Fibroblast of lung (primary cell): ENCODE data around the gene NDUFAB1. TPM values are rescaled to one million over a fixed set of nuclear protein-coding genes. Genes with fewer than 3 reads are reported as not detected.
A peak's percentile ranks its signal among the peaks of the same experiment; 100 is the strongest.

ENCODE experiments used
- DNase-seq, 2 donors: peaks; one replicate each; pipeline versions ENCODE4 v3.0.0 to v3.0.0-alpha.2; 2010; ENCODE audit warnings: low read depth in 2 of 2
- H2AFZ ChIP-seq: 2 replicates; pipeline ENCODE4 v1.5.1; 2012; ENCODE audit warnings: low read length, control low read depth, inconsistent platforms
- H3K27ac ChIP-seq: 2 replicates; pipeline ENCODE4 v1.5.1; 2011; ENCODE audit warnings: low read length, control low read depth; ENCODE audit not compliant: insufficient read depth
- H3K27me3 ChIP-seq: 2 replicates; pipeline ENCODE4 v1.5.1; 2011; ENCODE audit warnings: mild to moderate bottlenecking, low read length; ENCODE audit not compliant: control insufficient read depth, insufficient read depth
- H3K36me3 ChIP-seq: 2 replicates; pipeline ENCODE4 v1.5.1; 2011; ENCODE audit warnings: low read length; ENCODE audit not compliant: control insufficient read depth, insufficient read depth
- H3K4me1 ChIP-seq: 2 replicates; pipeline ENCODE4 v1.5.1; 2011; ENCODE audit warnings: low read length; ENCODE audit not compliant: control insufficient read depth, insufficient read depth; ENCODE audit errors: extremely low read depth
- H3K4me2 ChIP-seq: 2 replicates; pipeline ENCODE4 v1.5.1; 2011; ENCODE audit warnings: low read length, control low read depth; ENCODE audit not compliant: insufficient read depth; ENCODE audit errors: extremely low read depth
- H3K4me3 ChIP-seq, 4 experiments: fragments of 200-600 bp in 1 of 4; sonication (generic) in 1 of 4; replicated peaks in 1 of 4; 2 replicates each; pipeline ENCODE4 v1.5.1; 2011 to 2016; ENCODE audit warnings: low read length in 4 of 4, low read depth in 3 of 4, mild to moderate bottlenecking in 3 of 4, control low read depth in 2 of 4, inconsistent platforms in 1 of 4, mixed read lengths in 1 of 4; ENCODE audit not compliant: insufficient read depth in 1 of 4; ENCODE audit errors: control extremely low read depth in 1 of 4
- H3K79me2 ChIP-seq: 2 replicates; pipeline ENCODE4 v1.5.1; 2012; ENCODE audit warnings: mild to moderate bottlenecking, low read length, inconsistent platforms; ENCODE audit not compliant: control insufficient read depth, insufficient read depth
- H3K9ac ChIP-seq: 2 replicates; pipeline ENCODE4 v1.5.1; 2011; ENCODE audit warnings: mild to moderate bottlenecking, low read length, control low read depth; ENCODE audit not compliant: insufficient read depth
- H3K9me3 ChIP-seq: 2 replicates; pipeline ENCODE4 v1.5.1; 2012; ENCODE audit warnings: low read depth, low read length; ENCODE audit not compliant: control insufficient read depth, insufficient read depth
- H4K20me1 ChIP-seq: 2 replicates; pipeline ENCODE4 v1.5.1; 2011; ENCODE audit warnings: low read length; ENCODE audit not compliant: control insufficient read depth, insufficient read depth; ENCODE audit errors: extremely low read depth
- CTCF ChIP-seq, 2 donors: IDR thresholded peaks in 1 of 2; conservative IDR thresholded peaks in 1 of 2; 1 replicate in 1 of 2; 2 replicates in 1 of 2; pipeline ENCODE4 v1.5.1; 2011 to 2012; ENCODE audit warnings: low read length in 2 of 2, control low read depth in 1 of 2, inconsistent platforms in 1 of 2, low read depth in 1 of 2, mild to moderate bottlenecking in 1 of 2
- EZH2 ChIP-seq: IDR thresholded peaks from 2 replicates; pipeline ENCODE4 v1.5.1; 2012; ENCODE audit warnings: low read length, control low read depth, mild to moderate bottlenecking; ENCODE audit errors: missing control alignments
- polyA plus RNA-seq, 2 donors: library from polyadenylated mRNA; depleted of rRNA in 1 of 2; stranded (reverse) in 1 of 2; unstranded in 1 of 2; fragments of >200 nt; gene quantifications; 2 replicates each; pipeline ENCODE4 v1.2.1, GENCODE V29; 2011 to 2012; ENCODE audit warnings: missing spikeins in 1 of 2
- total RNA-seq: library from RNA; depleted of rRNA; stranded (reverse); fragments of >200 nt; gene quantifications from 2 replicates; pipeline ENCODE4 v1.2.1, GENCODE V29; 2014

The NDUFAB1 gene
- total and polyA plus RNA-seq, 2 donors (not counting 1 experiment from before 2014, with no cell fraction given), result 98.4 to 105 TPM

GRCh38 chr16:23580391-23580790 is 15.7 kb downstream of the NDUFAB1 start:
- H3K27me3 ChIP-seq, result no peaks in the 10 kb centered on the region
- H3K4me1 ChIP-seq, result no peaks in the 10 kb centered on the region
- DNase-seq, result no peak
- H3K36me3 ChIP-seq, result peaks cover 6% of the 10 kb centered on the region
- no peak overlapping the region for H3K9ac ChIP-seq
- H3K4me2 ChIP-seq, result no peak overlapping the region
- no peaks in the 10 kb centered on the region for H4K20me1 ChIP-seq
- H3K79me2 ChIP-seq, result no peaks in the 10 kb centered on the region
- H3K27ac ChIP-seq, result no peak overlapping the region
- H3K9me3 ChIP-seq, result no peaks in the 10 kb centered on the region
- TF ChIP-seq EZH2 (no peak), CTCF (conservative IDR thresholded peaks at IDR 0.05 in 1 of 2, IDR thresholded peaks at IDR 0.05 in 1 of 2; ENCODE audit: low read depth in 1 of 2, low read length in 2 of 2) (no peak)
- H3K4me3 ChIP-seq, result no peak overlapping the region
- no peak overlapping the region for H2AFZ ChIP-seq

- no peak for DNase-seq
- no peak for TF ChIP-seq CTCF (conservative IDR thresholded peaks at IDR 0.05 in 1 of 2, IDR thresholded peaks at IDR 0.05 in 1 of 2; ENCODE audit: low read depth in 1 of 2, low read length in 2 of 2)
- no peak for TF ChIP-seq EZH2
Measured at GRCh38 chr16:23579371-23579770, 16.7 kb downstream of the NDUFAB1 start.

GRCh38 chr16:23578101-23578830 is 17.9 kb downstream of the NDUFAB1 start:
- Histone ChIP-seq H3K4me2 (no peak overlapping the region), H2AFZ (no peak overlapping the region), H3K9ac (no peak overlapping the region), H3K36me3 (peaks cover 2% of the 10 kb centered on the region), H3K27me3 (no peaks in the 10 kb centered on the region), H3K27ac (no peak overlapping the region), H4K20me1 (no peaks in the 10 kb centered on the region), H3K4me3 (no peak overlapping the region), H3K4me1 (no peaks in the 10 kb centered on the region), H3K9me3 (no peaks in the 10 kb centered on the region), H3K79me2 (no peaks in the 10 kb centered on the region)
- no peak for TF ChIP-seq EZH2
- DNase-seq, result peak in 1 of 2 donors; percentile 32

More at GRCh38 chr16:23579371-23579770, 16.7 kb downstream of the NDUFAB1 start:
- no peaks in the 10 kb centered on the region for H3K36me3 ChIP-seq
- no peak overlapping the region for H3K27ac ChIP-seq
- no peak overlapping the region for H3K9ac ChIP-seq
- H3K27me3 ChIP-seq, result no peaks in the 10 kb centered on the region
- no peaks in the 10 kb centered on the region for H3K4me1 ChIP-seq
- H4K20me1 ChIP-seq, result no peaks in the 10 kb centered on the region
- H3K79me2 ChIP-seq, result no peaks in the 10 kb centered on the region
- no peak overlapping the region for H3K4me3 ChIP-seq
- no peak overlapping the region for H2AFZ ChIP-seq
- H3K4me2 ChIP-seq, result no peak overlapping the region
- no peaks in the 10 kb centered on the region for H3K9me3 ChIP-seq
